K562 (cell line): ENCODE data around the gene GNB2. TPM values are rescaled to one million over a fixed set of nuclear protein-coding genes. Genes with fewer than 3 reads are reported as not detected.
A peak's percentile ranks its signal among the peaks of the same experiment; 100 is the strongest.

Experiments used
- ARID1B ChIP-seq: fragments of 450-650 bp; IDR thresholded peaks from 2 replicates; pipeline ENCODE4 v1.6.1; 2016; ENCODE audit warnings: antibody characterized with exemption, mild to moderate bottlenecking, inconsistent platforms
- CHD4 ChIP-seq: fragments of 200-600 bp; sonication (generic); IDR thresholded peaks from 3 replicates; pipeline ENCODE4 v1.6.1; 2012; ENCODE audit warnings: low read depth, mild to moderate bottlenecking, mixed read lengths, low read length, inconsistent platforms; ENCODE audit not compliant: insufficient read depth, insufficient replicate concordance, poor library complexity, severe bottlenecking
- CREB5 ChIP-seq: fragments of 250-450 bp; sonication (Bioruptor Pico); IDR thresholded peaks from 2 replicates; pipeline ENCODE4 v1.5.0; 2020; ENCODE audit warnings: mild to moderate bottlenecking
- FOS ChIP-seq: IDR thresholded peaks from 3 replicates; pipeline ENCODE4 v1.6.1; 2011; ENCODE audit not compliant: insufficient read length; ENCODE audit errors: extremely low read depth
- HDAC6 ChIP-seq: IDR thresholded peaks from 2 replicates; pipeline ENCODE4 v1.6.1; 2012; ENCODE audit warnings: low read depth, mild to moderate bottlenecking, control low read depth, inconsistent platforms, low read length, moderate library complexity
- KDM4B ChIP-seq, 2 experiments: fragments of 450-650 bp in 1 of 2; sonication (generic) in 1 of 2; IDR thresholded peaks; 2 replicates each; pipeline ENCODE4 v1.6.1; 2016 to 2017; ENCODE audit warnings: borderline replicate concordance in 2 of 2, antibody characterized with exemption in 1 of 2, low read depth in 1 of 2, mild to moderate bottlenecking in 1 of 2
- KLF16 ChIP-seq: IDR thresholded peaks from 2 replicates; pipeline ENCODE4 v1.6.1; 2016; ENCODE audit warnings: antibody characterized with exemption
- MAFG ChIP-seq: fragments of 450-650 bp; conservative IDR thresholded peaks from 2 replicates; pipeline ENCODE4 v1.6.1; 2016; ENCODE audit warnings: missing genetic modification characterization, missing compliant biosample characterization
- MAFK ChIP-seq: IDR thresholded peaks from 2 replicates; pipeline ENCODE4 v1.6.1; 2011; ENCODE audit warnings: low read length, improper control_type of control experiment
- MEF2A ChIP-seq: IDR thresholded peaks from 2 replicates; pipeline ENCODE4 v1.6.1; 2011; ENCODE audit warnings: low read depth, mild to moderate bottlenecking, low read length, moderate library complexity; ENCODE audit not compliant: control insufficient read depth
- MEF2D ChIP-seq: conservative IDR thresholded peaks from 2 replicates; pipeline ENCODE4 v1.6.1; 2016; ENCODE audit warnings: low read depth, missing genetic modification characterization, missing compliant biosample characterization
- POLR3G ChIP-seq: IDR thresholded peaks from 2 replicates; pipeline ENCODE4 v1.6.1; 2011; ENCODE audit not compliant: insufficient read length, insufficient replicate concordance; ENCODE audit errors: extremely low read depth
- PRDM10 ChIP-seq: fragments of 450-650 bp; IDR thresholded peaks from 2 replicates; pipeline ENCODE4 v1.6.1; 2018; ENCODE audit not compliant: partially characterized antibody
- polyA plus RNA-seq, 8 experiments: library from polyadenylated mRNA; depleted of rRNA in 4 of 8; stranded (reverse) in 5 of 8; unstranded in 3 of 8; fragments of >200 nt; fragmentation: Nextera tagmentation in 2 of 8; fragmentation: Illumina TruSeq in 1 of 8; extraction: Ambion mirVana in 2 of 8; extraction: Trizol in 1 of 8; gene quantifications; 2 replicates each; pipeline versions ENCODE4 v1.2.1 to v1.2.3, GENCODE V29; 2011 to 2014; ENCODE audit warnings: inconsistent platforms in 1 of 8, missing spikeins in 1 of 8
- total RNA-seq, 7 experiments: library from RNA; depleted of rRNA in 6 of 7; stranded (reverse); fragments of >200 nt in 6 of 7; fragmentation: Illumina TruSeq in 2 of 7; extraction: Trizol in 2 of 7; gene quantifications; 2 replicates each; pipeline versions ENCODE4 v1.2.1 to v1.2.3, GENCODE V29; 2011 to 2021; ENCODE audit warnings: low replicate concordance in 1 of 7
- TF ChIP-seq, protein P1 (sequence below): sonication (generic); formaldehyde crosslinking; IDR thresholded peaks from 2 replicates; pipeline ENCODE4 v1.8.0; 2023; ENCODE audit warnings: mild to moderate bottlenecking, missing genetic modification reagents
- TF ChIP-seq, protein P2 (sequence below): fragments of 450-650 bp; IDR thresholded peaks from 2 replicates; pipeline ENCODE4 v1.6.1; 2017; ENCODE audit warnings: antibody characterized with exemption

GNB2 gene
- total and polyA plus RNA-seq, 9 of the 15 experiments (the other 6 are each of a cell fraction or from before 2014, with no cell fraction given) = 0.65 to 320 (median 104) TPM

GRCh38 chr7:100640517-100641440, 32.8 kb upstream of the GNB2 start (continued):
- TF ChIP-seq PRDM10 (peak; percentile 32), ARID1B (no peak), CREB5 (CRISPR knock-in tag) (no peak), POLR3G (no peak), MEF2D (tag) (no peak), KDM4B (IDR thresholded peaks at IDR 0.05; ENCODE audit: borderline replicate concordance in 2 of 2, low read depth in 1 of 2) (peak in 1 of 2 experiments; percentile 3; a peak in 1 of 4 replicates), KLF16 (no peak), HDAC6 (no peak), MAFG (tag) (no peak), FOS (no peak), MAFK (no peak), MEF2A (no peak), CHD4 (no peak)
- TF ChIP-seq, protein P1, sequence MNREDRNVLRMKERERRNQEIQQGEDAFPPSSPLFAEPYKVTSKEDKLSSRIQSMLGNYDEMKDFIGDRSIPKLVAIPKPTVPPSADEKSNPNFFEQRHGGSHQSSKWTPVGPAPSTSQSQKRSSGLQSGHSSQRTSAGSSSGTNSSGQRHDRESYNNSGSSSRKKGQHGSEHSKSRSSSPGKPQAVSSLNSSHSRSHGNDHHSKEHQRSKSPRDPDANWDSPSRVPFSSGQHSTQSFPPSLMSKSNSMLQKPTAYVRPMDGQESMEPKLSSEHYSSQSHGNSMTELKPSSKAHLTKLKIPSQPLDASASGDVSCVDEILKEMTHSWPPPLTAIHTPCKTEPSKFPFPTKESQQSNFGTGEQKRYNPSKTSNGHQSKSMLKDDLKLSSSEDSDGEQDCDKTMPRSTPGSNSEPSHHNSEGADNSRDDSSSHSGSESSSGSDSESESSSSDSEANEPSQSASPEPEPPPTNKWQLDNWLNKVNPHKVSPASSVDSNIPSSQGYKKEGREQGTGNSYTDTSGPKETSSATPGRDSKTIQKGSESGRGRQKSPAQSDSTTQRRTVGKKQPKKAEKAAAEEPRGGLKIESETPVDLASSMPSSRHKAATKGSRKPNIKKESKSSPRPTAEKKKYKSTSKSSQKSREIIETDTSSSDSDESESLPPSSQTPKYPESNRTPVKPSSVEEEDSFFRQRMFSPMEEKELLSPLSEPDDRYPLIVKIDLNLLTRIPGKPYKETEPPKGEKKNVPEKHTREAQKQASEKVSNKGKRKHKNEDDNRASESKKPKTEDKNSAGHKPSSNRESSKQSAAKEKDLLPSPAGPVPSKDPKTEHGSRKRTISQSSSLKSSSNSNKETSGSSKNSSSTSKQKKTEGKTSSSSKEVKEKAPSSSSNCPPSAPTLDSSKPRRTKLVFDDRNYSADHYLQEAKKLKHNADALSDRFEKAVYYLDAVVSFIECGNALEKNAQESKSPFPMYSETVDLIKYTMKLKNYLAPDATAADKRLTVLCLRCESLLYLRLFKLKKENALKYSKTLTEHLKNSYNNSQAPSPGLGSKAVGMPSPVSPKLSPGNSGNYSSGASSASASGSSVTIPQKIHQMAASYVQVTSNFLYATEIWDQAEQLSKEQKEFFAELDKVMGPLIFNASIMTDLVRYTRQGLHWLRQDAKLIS (CRISPR knock-in tag) = no peak
- TF ChIP-seq, protein P2, sequence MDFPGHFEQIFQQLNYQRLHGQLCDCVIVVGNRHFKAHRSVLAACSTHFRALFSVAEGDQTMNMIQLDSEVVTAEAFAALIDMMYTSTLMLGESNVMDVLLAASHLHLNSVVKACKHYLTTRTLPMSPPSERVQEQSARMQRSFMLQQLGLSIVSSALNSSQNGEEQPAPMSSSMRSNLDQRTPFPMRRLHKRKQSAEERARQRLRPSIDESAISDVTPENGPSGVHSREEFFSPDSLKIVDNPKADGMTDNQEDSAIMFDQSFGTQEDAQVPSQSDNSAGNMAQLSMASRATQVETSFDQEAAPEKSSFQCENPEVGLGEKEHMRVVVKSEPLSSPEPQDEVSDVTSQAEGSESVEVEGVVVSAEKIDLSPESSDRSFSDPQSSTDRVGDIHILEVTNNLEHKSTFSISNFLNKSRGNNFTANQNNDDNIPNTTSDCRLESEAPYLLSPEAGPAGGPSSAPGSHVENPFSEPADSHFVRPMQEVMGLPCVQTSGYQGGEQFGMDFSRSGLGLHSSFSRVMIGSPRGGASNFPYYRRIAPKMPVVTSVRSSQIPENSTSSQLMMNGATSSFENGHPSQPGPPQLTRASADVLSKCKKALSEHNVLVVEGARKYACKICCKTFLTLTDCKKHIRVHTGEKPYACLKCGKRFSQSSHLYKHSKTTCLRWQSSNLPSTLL = no peak
